OCI-M2 (cell line): ENCODE results near the gene TRIO.

Experiments used
- DNase-seq: peaks from one replicate; lab custom pipeline; 2025; ENCODE audit not compliant: unreplicated experiment; lab: John Stamatoyannopoulos, UW

The TRIO gene

DNA sequence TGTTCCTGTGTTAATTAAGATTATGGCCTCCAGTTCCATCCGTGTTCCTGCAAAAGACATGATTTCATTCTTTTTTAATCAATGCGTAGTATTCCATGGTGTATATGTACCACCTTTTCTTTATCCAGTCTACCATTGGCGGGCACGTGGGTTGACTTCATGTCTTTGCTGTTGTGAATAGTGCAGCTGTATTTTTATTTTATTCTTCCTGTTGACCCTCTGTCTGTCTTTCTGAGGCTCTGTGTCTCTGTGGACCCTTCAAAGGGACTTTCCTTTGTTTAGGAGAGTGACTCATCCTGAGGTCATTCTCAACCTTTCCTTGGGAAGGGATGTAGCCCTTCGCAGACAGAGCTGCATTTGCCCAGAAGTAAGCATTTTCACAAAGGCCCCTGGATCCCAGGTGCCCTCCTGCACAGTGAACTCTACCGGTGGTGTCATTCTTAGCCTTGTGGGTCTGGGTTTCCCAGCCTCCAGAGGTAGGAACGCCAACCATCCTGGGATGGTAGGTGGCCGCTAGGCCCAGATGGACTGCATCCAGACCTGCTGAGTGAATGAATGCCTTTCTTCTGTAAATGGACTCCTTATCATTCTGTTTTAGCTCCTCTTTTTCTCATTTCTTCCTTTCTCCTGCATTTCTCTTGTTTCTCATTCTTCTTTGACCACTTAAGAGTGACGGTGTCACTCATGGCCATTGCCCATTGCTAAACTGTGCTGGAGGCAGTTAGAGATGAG is 22.4 kb downstream of the TRIO start:
- DNase-seq = no peak

DNA sequence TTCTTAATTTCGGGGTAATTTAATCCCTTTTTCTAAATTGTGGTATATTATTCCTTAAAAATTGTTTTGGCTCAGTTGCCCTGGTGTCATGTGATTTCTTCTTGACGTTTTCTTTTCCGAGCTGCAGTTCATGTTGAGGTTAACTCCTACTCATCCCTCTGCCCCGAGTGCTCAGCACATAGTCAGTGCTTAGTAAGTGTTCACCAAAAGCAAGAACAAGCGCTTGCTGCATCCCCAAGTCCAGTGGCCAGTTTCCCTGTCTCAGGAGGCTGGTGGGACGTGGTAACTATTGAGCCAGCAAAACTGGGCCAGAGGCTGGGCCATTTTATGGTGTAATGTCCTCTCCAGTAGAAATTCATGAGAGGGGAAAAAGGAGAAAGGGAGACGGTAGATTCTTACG is 23.3 kb downstream of the TRIO start:
- DNase-seq = no peak

DNA sequence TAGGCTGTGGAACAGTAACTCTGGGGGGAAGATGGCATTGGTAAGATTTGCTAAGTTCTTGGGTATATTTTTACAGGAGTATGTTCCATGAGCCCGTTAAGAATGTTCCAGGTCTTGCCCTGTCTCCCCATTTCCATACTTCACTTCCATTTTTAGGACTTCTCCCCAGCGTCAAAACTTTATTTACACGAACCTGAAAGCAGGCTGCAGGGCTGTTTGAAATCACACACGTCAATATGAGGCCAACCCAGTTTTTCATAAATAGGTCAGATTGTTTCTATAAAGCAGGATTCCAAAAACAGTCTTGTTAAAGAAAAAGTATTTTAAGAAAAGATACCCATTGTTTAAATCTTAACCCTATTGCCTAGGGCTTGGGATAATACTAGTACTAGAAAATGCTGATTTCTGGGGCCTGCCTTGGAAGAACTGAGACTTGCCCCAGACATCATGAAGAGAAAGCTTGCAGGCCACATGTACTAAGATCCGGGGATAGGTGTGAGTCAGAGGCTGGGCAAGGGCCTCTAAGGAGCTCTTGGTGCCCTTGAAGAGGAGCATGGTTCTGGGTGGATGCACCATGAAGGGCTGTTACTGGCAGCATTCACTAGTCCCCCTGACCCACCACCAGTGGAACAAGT is 24.2 kb downstream of the TRIO start:
- no peak for DNase-seq

GRCh38 chr5:14168144-14168792 is 25.1 kb downstream of the TRIO start:
- DNase-seq = no peak

GRCh38 chr5:14168793-14169262 is 25.7 kb downstream of the TRIO start:
- no peak for DNase-seq

DNA sequence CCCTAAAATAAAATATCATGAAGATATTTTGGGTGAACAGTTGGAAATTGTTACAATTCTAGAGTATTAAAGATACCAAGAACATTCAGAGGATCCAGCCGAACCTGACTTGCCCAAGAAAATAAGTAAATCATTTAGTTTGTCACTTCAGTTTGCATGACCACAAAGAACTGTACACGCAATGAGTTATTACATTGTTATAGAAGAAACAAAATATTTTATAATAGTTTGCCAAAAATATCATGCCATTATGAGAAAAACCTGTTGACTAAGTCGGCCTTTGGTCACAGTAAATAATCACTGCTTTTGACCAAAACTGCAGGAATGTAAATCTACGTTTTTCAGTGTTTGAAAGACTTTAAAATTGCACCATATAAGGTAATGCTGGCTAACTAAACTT is 27.9 kb downstream of the TRIO start:
- DNase-seq = no peak

GRCh38 chr5:14171621-14172020 is 28.5 kb downstream of the TRIO start:
- no peak for DNase-seq

GRCh38 chr5:14172149-14172795 is 29.1 kb downstream of the TRIO start:
- DNase-seq = no peak

- no peak for DNase-seq
Measured at GRCh38 chr5:14173377-14174229, 30.5 kb downstream of the TRIO start.

DNA sequence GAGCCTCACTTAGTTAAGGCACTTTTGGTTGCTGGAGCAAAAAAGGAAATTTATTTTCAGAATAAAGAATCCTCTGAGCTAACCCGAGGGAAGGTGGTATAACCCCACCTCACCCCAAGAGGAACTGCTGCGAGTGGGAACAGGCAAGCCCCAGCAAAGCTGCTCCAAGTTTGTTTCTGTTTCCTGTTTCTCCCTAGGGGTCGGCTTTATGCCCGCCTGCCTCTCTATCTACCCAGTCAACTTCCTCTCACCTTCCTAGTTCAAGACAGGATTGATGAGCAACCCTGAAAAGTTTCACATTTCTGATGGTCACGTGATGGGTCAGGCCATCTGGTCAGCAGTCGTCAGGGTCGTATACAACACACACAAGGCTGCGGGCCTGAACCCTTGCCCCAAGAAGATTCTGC is 31.1 kb downstream of the TRIO start:
- no peak for DNase-seq

DNA sequence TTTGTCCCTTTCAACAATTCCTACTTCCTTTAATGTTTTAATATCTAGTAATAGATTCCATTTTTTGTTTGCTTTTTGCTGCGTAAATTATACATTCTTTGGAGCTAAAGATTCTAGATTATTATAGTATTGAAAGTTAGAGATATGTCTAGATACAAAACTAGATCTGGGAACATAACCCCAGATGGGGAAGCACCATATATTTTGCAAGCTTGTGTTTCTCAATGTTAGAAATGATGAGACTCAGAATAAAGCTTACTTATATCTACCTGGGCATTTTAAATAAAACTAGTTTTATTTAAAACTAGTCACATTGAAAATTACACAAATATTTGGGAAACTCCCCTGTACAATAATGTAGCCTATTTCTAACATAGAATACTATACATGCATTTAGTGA is 32.2 kb downstream of the TRIO start:
- no peak for DNase-seq

DNA sequence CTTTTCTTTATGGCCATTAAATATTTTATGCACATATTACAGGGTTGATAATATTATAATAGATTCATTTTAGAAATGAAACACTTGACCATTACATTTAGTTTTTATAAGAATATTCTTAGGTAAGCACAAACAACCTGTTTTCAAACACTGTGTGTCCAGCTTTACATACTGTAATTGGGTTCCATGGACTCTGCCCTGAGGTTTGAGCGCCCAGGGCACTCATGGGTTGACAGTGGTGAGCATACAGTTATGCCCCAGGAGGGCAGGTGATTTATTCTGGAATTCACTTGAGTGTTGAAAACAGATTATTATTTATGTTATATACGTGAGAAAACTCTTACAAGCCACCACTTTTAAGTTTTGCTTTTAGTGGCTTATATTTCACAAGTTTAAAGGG is 33.7 kb downstream of the TRIO start:
- no peak for DNase-seq

- no peak for DNase-seq
Measured at GRCh38 chr5:14177634-14178033, 34.5 kb downstream of the TRIO start.

DNA sequence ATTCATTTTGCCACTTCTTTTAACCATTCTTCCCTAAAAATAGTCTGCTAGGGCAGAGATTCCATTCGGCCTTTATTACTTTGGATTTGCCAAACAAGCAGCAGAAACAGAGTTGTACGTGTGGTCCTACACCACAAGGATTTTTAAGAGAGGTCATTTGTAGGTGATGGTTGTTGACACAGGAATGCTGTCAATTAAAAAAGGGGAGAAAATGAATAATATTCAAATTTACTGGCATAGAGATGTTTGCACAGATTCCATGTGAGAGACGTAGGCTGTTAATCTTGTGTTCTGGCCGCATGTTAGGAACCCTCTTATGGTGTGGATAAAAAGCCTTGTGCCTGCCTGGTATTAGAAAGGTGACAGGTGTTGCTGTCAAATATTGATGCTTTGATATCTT is 34.9 kb downstream of the TRIO start:
- DNase-seq = no peak

DNA sequence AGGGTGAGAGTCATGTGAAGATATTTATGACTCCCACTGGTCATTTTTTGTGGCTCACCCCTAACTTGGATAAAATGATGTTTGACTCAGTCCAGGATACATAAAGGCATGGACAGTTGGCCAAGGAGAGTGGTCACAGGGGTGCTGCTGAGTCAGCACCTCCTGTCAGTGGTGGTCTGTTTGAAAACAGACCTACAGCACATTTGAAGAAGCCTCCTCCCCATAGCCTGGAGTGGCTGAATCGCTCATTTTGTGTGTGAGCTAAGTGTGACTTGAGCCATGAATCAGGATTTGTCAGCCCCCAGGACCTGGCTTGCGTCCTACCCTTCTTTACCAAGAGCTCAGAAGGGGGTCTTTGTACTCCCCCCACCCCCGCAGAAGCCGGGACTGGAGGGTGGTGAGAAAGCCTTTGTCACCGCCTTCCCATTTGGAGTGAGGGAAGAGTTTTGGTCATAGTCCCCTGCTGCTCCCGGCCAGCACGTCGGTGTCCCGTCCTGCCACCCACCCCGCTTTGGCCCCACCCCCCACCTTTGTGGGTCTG is 35.6 kb downstream of the TRIO start:
- no peak for DNase-seq

DNA sequence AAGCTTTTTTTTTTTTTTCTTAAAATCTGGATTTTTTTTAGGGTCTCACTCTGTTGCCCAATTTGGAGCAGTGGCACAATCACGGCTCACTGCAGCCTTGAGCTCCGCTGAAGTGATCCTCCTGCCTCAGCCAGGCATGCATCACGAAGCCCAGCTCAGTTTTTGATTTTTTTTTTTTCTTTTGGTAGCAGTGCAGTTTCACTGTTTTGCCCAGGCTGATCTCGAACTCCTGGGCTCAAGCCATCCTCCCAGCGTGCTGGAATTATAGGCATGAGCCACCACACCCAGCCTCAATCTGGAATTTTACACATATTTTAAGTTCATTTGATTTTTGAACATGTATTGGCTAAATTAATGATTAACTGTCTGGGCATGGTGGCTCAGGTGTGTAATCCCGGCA is 36.3 kb downstream of the TRIO start:
- DNase-seq = no peak

DNA sequence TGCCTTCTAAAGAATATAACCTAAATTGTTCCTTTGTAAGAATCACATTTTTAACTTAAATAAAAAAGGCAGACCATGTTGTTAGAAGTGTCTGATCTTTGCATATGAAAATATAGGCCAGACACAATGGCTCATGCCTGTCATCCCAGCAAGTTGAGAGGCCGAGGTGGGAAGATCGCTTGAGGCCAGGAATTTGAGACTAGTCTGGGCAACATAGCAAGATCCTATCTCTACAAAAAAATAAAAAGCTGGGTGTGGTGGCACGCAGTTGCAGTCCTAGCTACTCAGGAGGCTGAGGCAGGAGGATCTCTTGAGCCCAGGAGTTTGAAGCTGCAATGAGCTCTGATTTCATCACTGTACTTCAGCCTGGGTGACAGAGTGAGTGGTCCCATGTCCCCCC is 37.3 kb downstream of the TRIO start:
- no peak for DNase-seq

- DNase-seq = no peak
Measured at GRCh38 chr5:14181299-14181968, 38.3 kb downstream of the TRIO start.

DNA sequence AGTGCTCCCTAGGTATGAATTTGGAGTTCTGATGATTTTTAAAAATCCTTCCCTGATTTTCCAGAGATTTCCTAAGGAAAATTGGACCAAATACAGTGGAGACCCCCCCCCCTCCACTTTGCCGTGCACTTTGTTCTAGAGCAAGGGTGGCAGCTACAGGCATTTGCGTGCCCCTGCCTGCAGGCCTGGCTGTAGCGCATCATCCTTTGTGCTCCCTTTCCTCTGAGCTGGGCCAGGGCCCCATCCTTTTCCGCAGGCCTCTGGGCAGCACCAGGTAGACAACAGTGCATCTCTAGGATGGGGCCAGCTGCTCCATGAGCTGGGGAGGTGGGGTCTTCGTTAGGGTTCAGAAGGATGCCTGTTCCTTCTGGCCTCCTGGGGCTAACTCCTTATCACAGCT is 39.6 kb downstream of the TRIO start:
- DNase-seq = no peak
